GM23338 (cell line): ENCODE results near the gene COX7B. TPM values are rescaled to one million over a fixed set of nuclear protein-coding genes. Genes with fewer than 3 reads are reported as not detected.
"Not testable (repeated sequence)": the region's sequence is repeated elsewhere in the genome, so short reads cannot be mapped to it uniquely, and the experiment has no call there.

Experiments used
- ATAC-seq: fragments of 200-7000 bp; cut with Tn5 transposase; 3 replicates; pipeline ENCODE4 v1.9.1; 2020
- DNase-seq: peaks from one replicate; pipeline ENCODE4 v3.0.0-alpha.2; 2015; ENCODE audit warnings: low spot score
- H2AFZ ChIP-seq: fragments of 200-600 bp; sonication (generic); 2 replicates; pipeline ENCODE4 v1.8.0; 2016; ENCODE audit warnings: antibody characterized with exemption, mild to moderate bottlenecking, moderate library complexity
- H3F3A ChIP-seq: fragments of 200-600 bp; sonication (generic); replicated peaks from 2 replicates; pipeline ENCODE4 v1.8.0; 2017; ENCODE audit warnings: antibody characterized with exemption, mixed run types, low read depth
- H3K27ac ChIP-seq: fragments of 200-600 bp; sonication (generic); 2 replicates; pipeline ENCODE4 v1.6.1; 2016; ENCODE audit warnings: low read depth
- H3K27me3 ChIP-seq: fragments of 200-600 bp; sonication (generic); 2 replicates; pipeline ENCODE4 v1.8.0; 2016; ENCODE audit warnings: mild to moderate bottlenecking, mixed run types, moderate library complexity; ENCODE audit not compliant: insufficient read depth
- H3K36me3 ChIP-seq: fragments of 200-600 bp; sonication (generic); 2 replicates; pipeline ENCODE4 v1.8.0; 2016; ENCODE audit warnings: mild to moderate bottlenecking; ENCODE audit not compliant: insufficient read depth
- H3K4me1 ChIP-seq: fragments of 200-600 bp; sonication (generic); 2 replicates; pipeline ENCODE4 v1.8.0; 2016; ENCODE audit warnings: mild to moderate bottlenecking, moderate library complexity; ENCODE audit not compliant: insufficient read depth
- H3K4me2 ChIP-seq: fragments of 200-600 bp; sonication (generic); 2 replicates; pipeline ENCODE4 v1.7.1; 2017; ENCODE audit warnings: mixed run types
- H3K4me3 ChIP-seq: fragments of 200-600 bp; sonication (generic); 2 replicates; pipeline ENCODE4 v1.6.1; 2016; ENCODE audit warnings: mixed run types
- H3K79me2 ChIP-seq: fragments of 200-600 bp; sonication (generic); replicated peaks from 2 replicates; pipeline ENCODE4 v1.8.0; 2017; ENCODE audit warnings: mild to moderate bottlenecking; ENCODE audit not compliant: insufficient read depth
- H3K9me2 ChIP-seq: fragments of 200-600 bp; sonication (generic); 2 replicates; pipeline ENCODE4 v1.8.0; 2017; ENCODE audit not compliant: insufficient read depth
- H4K20me1 ChIP-seq: fragments of 200-600 bp; sonication (generic); replicated peaks from 2 replicates; pipeline ENCODE4 v1.8.0; 2017; ENCODE audit warnings: mild to moderate bottlenecking; ENCODE audit not compliant: insufficient read depth
- H3K27ac Mint-ChIP-seq: 2 replicates; pipeline ENCODE4 v1.8.0; 2020; ENCODE audit warnings: inconsistent platforms, mild to moderate bottlenecking, moderate library complexity, mixed read lengths
- H3K27me3 Mint-ChIP-seq: 3 replicates; pipeline ENCODE4 v1.8.0; 2022; ENCODE audit warnings: low read depth, mild to moderate bottlenecking, moderate library complexity, mixed read lengths, inconsistent platforms; ENCODE audit not compliant: insufficient read depth, poor library complexity
- H3K36me3 Mint-ChIP-seq: 3 replicates; pipeline ENCODE4 v1.8.0; 2021; ENCODE audit warnings: low read depth, mild to moderate bottlenecking, inconsistent platforms, moderate library complexity, mixed read lengths
- H3K4me1 Mint-ChIP-seq: 3 replicates; pipeline ENCODE4 v1.8.0; 2020; ENCODE audit warnings: mild to moderate bottlenecking, inconsistent platforms, mixed read lengths
- H3K4me3 Mint-ChIP-seq: 3 replicates; pipeline ENCODE4 v1.8.0; 2021; ENCODE audit warnings: moderate library complexity, mild to moderate bottlenecking, inconsistent platforms, mixed read lengths
- H3K9me3 Mint-ChIP-seq: 3 replicates; pipeline ENCODE4 v1.8.0; 2020; ENCODE audit warnings: moderate library complexity, mild to moderate bottlenecking, inconsistent platforms, mixed read lengths
- EZH2phosphoT487 ChIP-seq: fragments of 200-600 bp; sonication (generic); IDR thresholded peaks from one replicate; pipeline ENCODE4 v1.8.1; 2018; ENCODE audit warnings: antibody characterized with exemption; ENCODE audit not compliant: unreplicated experiment
- STAT1 ChIP-seq: IDR thresholded peaks from one replicate; pipeline ENCODE4 v1.6.1; 2016; ENCODE audit warnings: antibody characterized with exemption; ENCODE audit not compliant: unreplicated experiment
- ZNF331 ChIP-seq: fragments of 250-450 bp; sonication (Bioruptor Pico); IDR thresholded peaks from 2 replicates; pipeline ENCODE4 v1.5.0; 2020; ENCODE audit warnings: low read depth, mild to moderate bottlenecking, moderate library complexity
- polyA plus RNA-seq: library from polyadenylated mRNA; unstranded; fragments of >200 nt; fragmentation: Nextera tagmentation; extraction: Ambion mirVana; gene quantifications from 2 replicates; pipeline ENCODE4 v1.2.1, GENCODE V29; 2016
- total RNA-seq: library from RNA; depleted of rRNA; stranded (reverse); fragments of >200 nt; shearing (Covaris generic); gene quantifications from 2 replicates; pipeline ENCODE4 v1.2.3, GENCODE V29; 2014
- TF ChIP-seq, protein P1 (sequence below): fragments of 250-450 bp; sonication (Bioruptor Pico); IDR thresholded peaks from 2 replicates; pipeline ENCODE4 v1.5.0; 2020; ENCODE audit warnings: mild to moderate bottlenecking, moderate library complexity
- TF ChIP-seq, protein P2 (sequence below), 2 experiments: fragments of 200-600 bp in 1 of 2; sonication (generic) in 1 of 2; conservative IDR thresholded peaks; 2 replicates each; pipeline versions ENCODE4 v1.5.1 to v1.6.1; 2016 to 2017; ENCODE audit warnings: antibody characterized with exemption in 2 of 2, low read depth in 2 of 2, mild to moderate bottlenecking in 2 of 2, moderate library complexity in 1 of 2
- TF ChIP-seq, protein P3 (sequence below): IDR thresholded peaks from one replicate; pipeline ENCODE4 v1.6.1; 2018; ENCODE audit warnings: antibody characterized with exemption; ENCODE audit not compliant: unreplicated experiment

COX7B gene
- total and polyA plus RNA-seq, 2 experiments from 2014 or later: 411 to 1,029 TPM

DNA sequence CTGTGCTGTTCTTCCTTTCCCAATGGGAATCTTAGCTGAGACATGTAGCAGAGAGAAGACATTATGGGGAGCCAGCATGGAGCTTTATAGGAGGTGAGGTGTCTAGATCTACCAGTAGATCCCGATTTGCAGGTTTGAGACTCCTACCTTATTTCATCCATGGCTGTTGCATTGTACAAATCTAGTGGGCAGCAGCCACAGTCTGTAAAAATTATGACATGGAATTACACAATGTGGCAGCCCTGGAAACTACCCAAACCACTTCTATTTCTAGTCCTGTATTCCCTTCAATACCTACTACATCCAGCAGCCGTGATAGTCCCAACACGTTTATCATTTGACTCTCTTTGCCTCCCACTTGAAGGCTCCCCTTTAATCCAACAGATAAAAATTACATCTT lies 19.3 kb downstream of the COX7B start (continued):
- TF ChIP-seq, protein P1, sequence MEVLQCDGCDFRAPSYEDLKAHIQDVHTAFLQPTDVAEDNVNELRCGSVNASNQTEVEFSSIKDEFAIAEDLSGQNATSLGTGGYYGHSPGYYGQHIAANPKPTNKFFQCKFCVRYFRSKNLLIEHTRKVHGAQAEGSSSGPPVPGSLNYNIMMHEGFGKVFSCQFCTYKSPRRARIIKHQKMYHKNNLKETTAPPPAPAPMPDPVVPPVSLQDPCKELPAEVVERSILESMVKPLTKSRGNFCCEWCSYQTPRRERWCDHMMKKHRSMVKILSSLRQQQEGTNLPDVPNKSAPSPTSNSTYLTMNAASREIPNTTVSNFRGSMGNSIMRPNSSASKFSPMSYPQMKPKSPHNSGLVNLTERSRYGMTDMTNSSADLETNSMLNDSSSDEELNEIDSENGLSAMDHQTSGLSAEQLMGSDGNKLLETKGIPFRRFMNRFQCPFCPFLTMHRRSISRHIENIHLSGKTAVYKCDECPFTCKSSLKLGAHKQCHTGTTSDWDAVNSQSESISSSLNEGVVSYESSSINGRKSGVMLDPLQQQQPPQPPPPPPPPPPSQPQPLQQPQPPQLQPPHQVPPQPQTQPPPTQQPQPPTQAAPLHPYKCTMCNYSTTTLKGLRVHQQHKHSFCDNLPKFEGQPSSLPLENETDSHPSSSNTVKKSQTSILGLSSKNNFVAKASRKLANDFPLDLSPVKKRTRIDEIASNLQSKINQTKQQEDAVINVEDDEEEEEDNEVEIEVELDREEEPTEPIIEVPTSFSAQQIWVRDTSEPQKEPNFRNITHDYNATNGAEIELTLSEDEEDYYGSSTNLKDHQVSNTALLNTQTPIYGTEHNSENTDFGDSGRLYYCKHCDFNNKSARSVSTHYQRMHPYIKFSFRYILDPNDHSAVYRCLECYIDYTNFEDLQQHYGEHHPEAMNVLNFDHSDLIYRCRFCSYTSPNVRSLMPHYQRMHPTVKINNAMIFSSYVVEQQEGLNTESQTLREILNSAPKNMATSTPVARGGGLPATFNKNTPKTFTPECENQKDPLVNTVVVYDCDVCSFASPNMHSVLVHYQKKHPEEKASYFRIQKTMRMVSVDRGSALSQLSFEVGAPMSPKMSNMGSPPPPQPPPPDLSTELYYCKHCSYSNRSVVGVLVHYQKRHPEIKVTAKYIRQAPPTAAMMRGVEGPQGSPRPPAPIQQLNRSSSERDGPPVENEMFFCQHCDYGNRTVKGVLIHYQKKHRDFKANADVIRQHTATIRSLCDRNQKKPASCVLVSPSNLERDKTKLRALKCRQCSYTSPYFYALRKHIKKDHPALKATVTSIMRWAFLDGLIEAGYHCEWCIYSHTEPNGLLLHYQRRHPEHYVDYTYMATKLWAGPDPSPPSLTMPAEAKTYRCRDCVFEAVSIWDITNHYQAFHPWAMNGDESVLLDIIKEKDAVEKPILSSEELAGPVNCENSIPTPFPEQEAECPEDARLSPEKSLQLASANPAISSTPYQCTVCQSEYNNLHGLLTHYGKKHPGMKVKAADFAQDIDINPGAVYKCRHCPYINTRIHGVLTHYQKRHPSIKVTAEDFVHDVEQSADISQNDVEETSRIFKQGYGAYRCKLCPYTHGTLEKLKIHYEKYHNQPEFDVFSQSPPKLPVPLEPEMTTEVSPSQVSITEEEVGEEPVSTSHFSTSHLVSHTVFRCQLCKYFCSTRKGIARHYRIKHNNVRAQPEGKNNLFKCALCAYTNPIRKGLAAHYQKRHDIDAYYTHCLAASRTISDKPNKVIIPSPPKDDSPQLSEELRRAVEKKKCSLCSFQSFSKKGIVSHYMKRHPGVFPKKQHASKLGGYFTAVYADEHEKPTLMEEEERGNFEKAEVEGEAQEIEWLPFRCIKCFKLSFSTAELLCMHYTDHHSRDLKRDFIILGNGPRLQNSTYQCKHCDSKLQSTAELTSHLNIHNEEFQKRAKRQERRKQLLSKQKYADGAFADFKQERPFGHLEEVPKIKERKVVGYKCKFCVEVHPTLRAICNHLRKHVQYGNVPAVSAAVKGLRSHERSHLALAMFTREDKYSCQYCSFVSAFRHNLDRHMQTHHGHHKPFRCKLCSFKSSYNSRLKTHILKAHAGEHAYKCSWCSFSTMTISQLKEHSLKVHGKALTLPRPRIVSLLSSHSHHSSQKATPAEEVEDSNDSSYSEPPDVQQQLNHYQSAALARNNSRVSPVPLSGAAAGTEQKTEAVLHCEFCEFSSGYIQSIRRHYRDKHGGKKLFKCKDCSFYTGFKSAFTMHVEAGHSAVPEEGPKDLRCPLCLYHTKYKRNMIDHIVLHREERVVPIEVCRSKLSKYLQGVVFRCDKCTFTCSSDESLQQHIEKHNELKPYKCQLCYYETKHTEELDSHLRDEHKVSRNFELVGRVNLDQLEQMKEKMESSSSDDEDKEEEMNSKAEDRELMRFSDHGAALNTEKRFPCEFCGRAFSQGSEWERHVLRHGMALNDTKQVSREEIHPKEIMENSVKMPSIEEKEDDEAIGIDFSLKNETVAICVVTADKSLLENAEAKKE (CRISPR knock-in tag): no peak
- no peak for TF ChIP-seq STAT1

DNA sequence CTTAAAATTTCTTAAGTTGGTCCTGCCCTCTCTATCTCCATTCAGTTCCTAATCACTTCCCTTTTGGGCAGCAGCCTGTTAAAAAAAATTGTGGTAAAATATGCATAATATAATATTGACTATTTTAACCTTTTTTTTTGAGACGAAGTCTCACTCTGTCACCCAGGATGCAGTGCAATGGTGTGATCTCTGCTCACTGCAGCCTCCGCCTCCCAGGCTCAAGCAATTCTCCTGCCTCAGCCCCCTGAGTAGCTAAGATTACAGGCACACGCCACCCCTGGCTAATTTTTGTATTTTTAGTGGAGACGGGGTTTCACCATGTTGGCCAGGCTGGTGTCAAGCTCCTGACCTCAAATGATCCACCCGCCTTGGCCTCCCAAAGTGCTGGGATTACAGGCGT lies 20.1 kb downstream of the COX7B start:
- DNase-seq, ATAC-seq, H3K9me2 ChIP-seq, H3K4me2 ChIP-seq, H3K79me2 ChIP-seq, H3K36me3 ChIP-seq, H3K27me3 ChIP-seq, H3F3A ChIP-seq, H3K4me3 Mint-ChIP-seq, H3K27ac Mint-ChIP-seq, H3K4me1 ChIP-seq, H2AFZ ChIP-seq, H4K20me1 ChIP-seq, H3K4me1 Mint-ChIP-seq, H3K36me3 Mint-ChIP-seq, H3K27ac ChIP-seq, H3K27me3 Mint-ChIP-seq, H3K4me3 ChIP-seq, H3K9me3 Mint-ChIP-seq: not testable (repeated sequence)

DNA sequence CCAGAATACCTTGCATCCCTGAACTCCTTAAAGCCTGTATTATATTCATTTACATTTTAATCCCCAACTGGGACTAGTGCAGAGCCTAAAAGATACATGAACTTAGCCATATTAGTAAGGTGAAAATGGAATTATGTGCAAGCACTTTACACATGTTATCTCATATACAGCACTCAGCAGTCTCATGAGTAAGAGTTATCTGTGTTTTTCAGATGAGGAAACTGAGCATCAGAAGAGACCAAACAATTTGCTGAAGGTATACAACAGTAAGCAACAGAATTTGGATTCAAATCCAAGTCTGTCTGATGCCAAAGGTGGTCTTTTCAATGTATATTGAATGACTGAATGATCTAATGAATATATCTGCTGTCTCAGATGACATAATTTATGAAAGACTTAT lies 23.5 kb downstream of the COX7B start:
- Histone ChIP-seq H3F3A (no peaks in the 10 kb centered on the region), H3K36me3 (no peaks in the 10 kb centered on the region), H4K20me1 (no peaks in the 10 kb centered on the region), H3K4me1 (no peaks in the 10 kb centered on the region), H3K4me2 (no peak overlapping the region), H3K27ac (no peak overlapping the region), H2AFZ (no peak overlapping the region), H3K9me2 (no peaks in the 10 kb centered on the region), H3K4me3 (no peak overlapping the region), H3K27me3 (no peaks in the 10 kb centered on the region), H3K79me2 (no peaks in the 10 kb centered on the region)
- Mint-ChIP-seq H3K27me3 (no peaks in the 10 kb centered on the region), H3K36me3 (no peaks in the 10 kb centered on the region), H3K4me3 (no peak overlapping the region), H3K4me1 (no peaks in the 10 kb centered on the region), H3K27ac (no peak overlapping the region), H3K9me3 (no peaks in the 10 kb centered on the region)
- no peak for ATAC-seq
- DNase-seq: no peak
- TF ChIP-seq EZH2phosphoT487: no peak
- TF ChIP-seq, protein P2, sequence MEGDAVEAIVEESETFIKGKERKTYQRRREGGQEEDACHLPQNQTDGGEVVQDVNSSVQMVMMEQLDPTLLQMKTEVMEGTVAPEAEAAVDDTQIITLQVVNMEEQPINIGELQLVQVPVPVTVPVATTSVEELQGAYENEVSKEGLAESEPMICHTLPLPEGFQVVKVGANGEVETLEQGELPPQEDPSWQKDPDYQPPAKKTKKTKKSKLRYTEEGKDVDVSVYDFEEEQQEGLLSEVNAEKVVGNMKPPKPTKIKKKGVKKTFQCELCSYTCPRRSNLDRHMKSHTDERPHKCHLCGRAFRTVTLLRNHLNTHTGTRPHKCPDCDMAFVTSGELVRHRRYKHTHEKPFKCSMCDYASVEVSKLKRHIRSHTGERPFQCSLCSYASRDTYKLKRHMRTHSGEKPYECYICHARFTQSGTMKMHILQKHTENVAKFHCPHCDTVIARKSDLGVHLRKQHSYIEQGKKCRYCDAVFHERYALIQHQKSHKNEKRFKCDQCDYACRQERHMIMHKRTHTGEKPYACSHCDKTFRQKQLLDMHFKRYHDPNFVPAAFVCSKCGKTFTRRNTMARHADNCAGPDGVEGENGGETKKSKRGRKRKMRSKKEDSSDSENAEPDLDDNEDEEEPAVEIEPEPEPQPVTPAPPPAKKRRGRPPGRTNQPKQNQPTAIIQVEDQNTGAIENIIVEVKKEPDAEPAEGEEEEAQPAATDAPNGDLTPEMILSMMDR (conservative IDR thresholded peaks at IDR 0.05; ENCODE audit: low read depth in 2 of 2): no peak
- TF ChIP-seq, protein P3, sequence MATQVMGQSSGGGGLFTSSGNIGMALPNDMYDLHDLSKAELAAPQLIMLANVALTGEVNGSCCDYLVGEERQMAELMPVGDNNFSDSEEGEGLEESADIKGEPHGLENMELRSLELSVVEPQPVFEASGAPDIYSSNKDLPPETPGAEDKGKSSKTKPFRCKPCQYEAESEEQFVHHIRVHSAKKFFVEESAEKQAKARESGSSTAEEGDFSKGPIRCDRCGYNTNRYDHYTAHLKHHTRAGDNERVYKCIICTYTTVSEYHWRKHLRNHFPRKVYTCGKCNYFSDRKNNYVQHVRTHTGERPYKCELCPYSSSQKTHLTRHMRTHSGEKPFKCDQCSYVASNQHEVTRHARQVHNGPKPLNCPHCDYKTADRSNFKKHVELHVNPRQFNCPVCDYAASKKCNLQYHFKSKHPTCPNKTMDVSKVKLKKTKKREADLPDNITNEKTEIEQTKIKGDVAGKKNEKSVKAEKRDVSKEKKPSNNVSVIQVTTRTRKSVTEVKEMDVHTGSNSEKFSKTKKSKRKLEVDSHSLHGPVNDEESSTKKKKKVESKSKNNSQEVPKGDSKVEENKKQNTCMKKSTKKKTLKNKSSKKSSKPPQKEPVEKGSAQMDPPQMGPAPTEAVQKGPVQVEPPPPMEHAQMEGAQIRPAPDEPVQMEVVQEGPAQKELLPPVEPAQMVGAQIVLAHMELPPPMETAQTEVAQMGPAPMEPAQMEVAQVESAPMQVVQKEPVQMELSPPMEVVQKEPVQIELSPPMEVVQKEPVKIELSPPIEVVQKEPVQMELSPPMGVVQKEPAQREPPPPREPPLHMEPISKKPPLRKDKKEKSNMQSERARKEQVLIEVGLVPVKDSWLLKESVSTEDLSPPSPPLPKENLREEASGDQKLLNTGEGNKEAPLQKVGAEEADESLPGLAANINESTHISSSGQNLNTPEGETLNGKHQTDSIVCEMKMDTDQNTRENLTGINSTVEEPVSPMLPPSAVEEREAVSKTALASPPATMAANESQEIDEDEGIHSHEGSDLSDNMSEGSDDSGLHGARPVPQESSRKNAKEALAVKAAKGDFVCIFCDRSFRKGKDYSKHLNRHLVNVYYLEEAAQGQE: no peak
- no peak for TF ChIP-seq ZNF331 (CRISPR knock-in tag)
- TF ChIP-seq STAT1: no peak
